ENCODE measurements around the gene PLEKHF1. TPM values are rescaled to one million over a fixed set of nuclear protein-coding genes. Genes with fewer than 3 reads are reported as not detected.

Gene PLEKHF1
- total and polyA plus RNA-seq, 2 of the 13 experiments (the other 11 are each of a cell fraction or from before 2014, with no cell fraction given), result 2.9 to 3.8 TPM

DNA sequence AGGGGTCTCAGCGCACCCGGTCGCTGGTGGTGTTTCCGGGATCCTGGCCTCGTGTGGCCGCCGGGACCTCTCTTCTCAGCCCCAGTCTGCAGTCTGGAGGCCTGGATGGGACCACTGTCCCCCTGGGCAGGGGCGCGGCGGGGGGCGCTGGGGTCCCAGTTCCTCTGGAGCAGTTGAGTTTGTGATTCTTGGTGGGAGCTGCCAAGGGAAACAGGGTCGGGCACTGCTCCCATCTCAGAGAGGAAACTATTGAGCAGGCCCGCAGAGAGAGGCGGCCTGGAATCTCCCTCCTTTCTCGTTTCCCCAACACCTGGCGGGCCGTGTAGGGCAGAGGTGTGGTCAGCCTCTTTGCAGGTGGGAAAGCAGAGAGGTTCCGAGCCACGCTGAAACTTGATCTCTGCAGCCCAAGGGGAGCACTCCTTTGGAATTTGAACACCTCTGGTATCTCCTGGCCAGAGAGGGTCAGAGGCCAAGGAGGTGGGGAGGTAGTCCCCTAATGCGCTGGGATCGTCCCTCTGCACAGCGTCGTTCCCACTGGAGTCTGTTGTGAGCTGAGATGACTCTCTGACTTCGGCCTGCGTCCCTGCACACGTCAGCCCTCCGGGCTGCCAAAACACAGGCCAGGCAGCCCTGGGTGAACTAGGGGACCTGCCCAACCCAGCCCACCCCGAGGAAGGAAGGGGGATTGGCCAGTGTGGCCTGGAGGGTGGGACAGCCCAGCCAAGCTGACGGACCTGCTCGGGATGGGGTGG lies 741 bp downstream of the PLEKHF1 start:
- intact Hi-C loops (cut with micrococcal nuclease; ENCODE audit: unreplicated experiment), result loop anchor here (2.0 kb wide), 1 partner anchor 55 kb away; no protein-coding TSS in a partner anchor
- TF ChIP-seq ELF4 (CRISPR knock-in tag; IDR thresholded peaks at IDR 0.05; ENCODE audit: borderline replicate concordance), result no peak
- TF ChIP-seq NR2F1 (CRISPR knock-in tag; IDR thresholded peaks at IDR 0.05), result 0 out of 4 replicates have a peak, but pooled peaks of 1 of the 2 experiments have one; percentile 30
- TF ChIP-seq ATRX (CRISPR knock-in tag; IDR thresholded peaks at IDR 0.05; ENCODE audit: borderline replicate concordance), result no peak
- no peak for TF ChIP-seq KDM4B (CRISPR knock-in tag; IDR thresholded peaks at IDR 0.05)
- TF ChIP-seq CREB1 (IDR thresholded peaks at IDR 0.05), result no peak
- no peak for TF ChIP-seq CREB1 (CRISPR knock-in tag; IDR thresholded peaks at IDR 0.05)
- TF ChIP-seq TP53 (CRISPR knock-in tag; conservative IDR thresholded peaks at IDR 0.05), result no peak
- TF ChIP-seq ZFP41 (CRISPR knock-in tag; IDR thresholded peaks at IDR 0.05; ENCODE audit: borderline replicate concordance), result no peak
- TF ChIP-seq ZFP91 (CRISPR knock-in tag; IDR thresholded peaks at IDR 0.05; ENCODE audit: borderline replicate concordance), result 0 out of 2 replicates have a peak, but pooled peaks have one; percentile 5
- no peak for TF ChIP-seq NFYC (CRISPR knock-in tag; IDR thresholded peaks at IDR 0.05)
- no peak for TF ChIP-seq SATB2 (CRISPR knock-in tag; IDR thresholded peaks at IDR 0.05)
- no peak for TF ChIP-seq ZBTB38 (CRISPR knock-in tag; IDR thresholded peaks at IDR 0.05)
- TF ChIP-seq NR2F2 (IDR thresholded peaks at IDR 0.05; ENCODE audit: borderline replicate concordance, low read depth), result no peak
- TF ChIP-seq, protein P1, sequence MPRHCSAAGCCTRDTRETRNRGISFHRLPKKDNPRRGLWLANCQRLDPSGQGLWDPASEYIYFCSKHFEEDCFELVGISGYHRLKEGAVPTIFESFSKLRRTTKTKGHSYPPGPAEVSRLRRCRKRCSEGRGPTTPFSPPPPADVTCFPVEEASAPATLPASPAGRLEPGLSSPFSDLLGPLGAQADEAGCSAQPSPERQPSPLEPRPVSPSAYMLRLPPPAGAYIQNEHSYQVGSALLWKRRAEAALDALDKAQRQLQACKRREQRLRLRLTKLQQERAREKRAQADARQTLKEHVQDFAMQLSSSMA (CRISPR knock-in tag; IDR thresholded peaks at IDR 0.05), result no peak
- TF ChIP-seq MIER3 (CRISPR knock-in tag; IDR thresholded peaks at IDR 0.05; ENCODE audit: borderline replicate concordance), result no peak
- TF ChIP-seq HMG20A (CRISPR knock-in tag; IDR thresholded peaks at IDR 0.05; ENCODE audit: borderline replicate concordance), result no peak
- no peak for TF ChIP-seq MED13 (CRISPR knock-in tag; IDR thresholded peaks at IDR 0.05)
- TF ChIP-seq, protein P2, sequence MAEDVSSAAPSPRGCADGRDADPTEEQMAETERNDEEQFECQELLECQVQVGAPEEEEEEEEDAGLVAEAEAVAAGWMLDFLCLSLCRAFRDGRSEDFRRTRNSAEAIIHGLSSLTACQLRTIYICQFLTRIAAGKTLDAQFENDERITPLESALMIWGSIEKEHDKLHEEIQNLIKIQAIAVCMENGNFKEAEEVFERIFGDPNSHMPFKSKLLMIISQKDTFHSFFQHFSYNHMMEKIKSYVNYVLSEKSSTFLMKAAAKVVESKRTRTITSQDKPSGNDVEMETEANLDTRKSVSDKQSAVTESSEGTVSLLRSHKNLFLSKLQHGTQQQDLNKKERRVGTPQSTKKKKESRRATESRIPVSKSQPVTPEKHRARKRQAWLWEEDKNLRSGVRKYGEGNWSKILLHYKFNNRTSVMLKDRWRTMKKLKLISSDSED (CRISPR knock-in tag; IDR thresholded peaks at IDR 0.05), result no peak
- TF ChIP-seq TARDBP (CRISPR knock-in tag; IDR thresholded peaks at IDR 0.05), result 0 out of 2 replicates have a peak, but pooled peaks have one; percentile 23

More for the DNA sequence above, 741 bp downstream of the PLEKHF1 start:
- in situ Hi-C loops (cut with HindIII; ENCODE audit: extremely low pct_ligation_motif_present, low pct_unique_long_range_greater_than_20kb), result no loop called here
- ATAC-seq (peak; percentile 60), FAIRE-seq (no peak), DNase-seq (ENCODE audit: low spot score) (no peak)
- peak overlapping the region; percentile 66 for H3K9ac ChIP-seq (ENCODE audit: insufficient read depth, low read depth, low read length)
- peaks cover 5% of the 10 kb centered on the region; the same call in 1 of the 2 replicates for H4K20me1 ChIP-seq (ENCODE audit: insufficient read depth, low read length)
- no peaks in the 10 kb centered on the region for H3K9me3 ChIP-seq (ENCODE audit: low read length)
- H3K27me3 ChIP-seq (ENCODE audit: control insufficient read depth in 1 of 2, insufficient read depth in 2 of 2, low read length in 2 of 2), result peaks cover 10 to 20% of the 10 kb centered on the region in 2 experiments; a peak in 4 of 5 replicates
- peak overlapping the region; percentile 68 to 90 (median 73) for H3K4me3 ChIP-seq (replicated peaks in 1 of 3; ENCODE audit: insufficient read depth in 1 of 3, low read depth in 2 of 3, low read length in 3 of 3)
- peak overlapping the region; percentile 48 for H3K27ac ChIP-seq (ENCODE audit: extremely low read length, insufficient read depth, low read length)
- ChIA-PET POLR2A (interaction anchor here (1.1 to 4.1 kb wide), 6 partner anchors 46 to 276 kb away, joined by 4 to 32 read pairs (median 5); partner anchors contain the start of genes C19orf12, POP4 and URI1), CTCF (ENCODE audit: low intra/inter-chr PET ratio, low total read pairs) (no interaction called here)
- WGBS (ENCODE audit: low lambda C conversion rate), result 0% methylated on average over 6 of the region's 30 CpGs
- H3K4me2 ChIP-seq (ENCODE audit: low read depth, low read length), result peak overlapping the region; percentile 91
- no peaks in the 10 kb centered on the region for H3K79me2 ChIP-seq (ENCODE audit: insufficient read depth, low read length)
- BruUV-seq (replicated peaks), result TSS peak; percentile 53
- no peaks in the 10 kb centered on the region for H3K36me3 ChIP-seq (replicated peaks in 1 of 2; ENCODE audit: control insufficient read depth in 1 of 2, insufficient read depth in 2 of 2, low read length in 2 of 2)
- peak overlapping the region; percentile 62 for H2AFZ ChIP-seq (ENCODE audit: low read length)
- H3K4me1 ChIP-seq (ENCODE audit: insufficient read depth, low read length), result peaks cover 55% of the 10 kb centered on the region
